Ureter (tissue), 1 donor: ENCODE data around the gene HNRNPAB. TPM values are rescaled to one million over a fixed set of nuclear protein-coding genes. Genes with fewer than 3 reads are reported as not detected.
"Not testable (repeated sequence)": the region's sequence is repeated elsewhere in the genome, so short reads cannot be mapped to it uniquely, and the experiment has no call there.

Experiments used
- DNase-seq: peaks from one replicate; pipeline ENCODE4 v3.0.0-alpha.2; 2020; ENCODE audit warnings: low spot score
- total RNA-seq: library from RNA; stranded (reverse); gene quantifications from one replicate; pipeline ENCODE4 v1.2.4, GENCODE V29; 2023
- donor health status: DM: yes; HTN: yes; CAD: no.

The HNRNPAB gene
- total RNA-seq, 1 donor from 2014 or later = 180 TPM

GRCh38 chr5:178244576-178244975, 40.2 kb downstream of the HNRNPAB start:
- no peak for DNase-seq

- DNase-seq = no peak
Observed at GRCh38 chr5:178245389-178245788, 41.1 kb downstream of the HNRNPAB start.

GRCh38 chr5:178246624-178247279, 42.4 kb downstream of the HNRNPAB start:
- no peak for DNase-seq

- no peak for DNase-seq
Observed at GRCh38 chr5:178247481-178248456, 43.4 kb downstream of the HNRNPAB start.

GRCh38 chr5:178248750-178249149, 44.4 kb downstream of the HNRNPAB start:
- DNase-seq = no peak

- DNase-seq = no peak
Observed at GRCh38 chr5:178249191-178249989, 45.1 kb downstream of the HNRNPAB start.

GRCh38 chr5:178250263-178250662, 45.9 kb downstream of the HNRNPAB start:
- DNase-seq = no peak

GRCh38 chr5:178252258-178252657, 47.9 kb downstream of the HNRNPAB start:
- DNase-seq = no peak

GRCh38 chr5:178253632-178254031, 49.3 kb downstream of the HNRNPAB start:
- DNase-seq = not testable (repeated sequence)

- no peak for DNase-seq
Observed at GRCh38 chr5:178256746-178257145, 52.4 kb downstream of the HNRNPAB start.

- DNase-seq = no peak
Observed at GRCh38 chr5:178257650-178258049, 53.3 kb downstream of the HNRNPAB start.

- DNase-seq = no peak
Observed at GRCh38 chr5:178259623-178260536, 55.5 kb downstream of the HNRNPAB start.

Other genes with a start within 250 kb of the HNRNPAB start
- gene PROP1, start 208.3 kb upstream of the HNRNPAB start, total RNA-seq = not detected
- gene N4BP3, start 91.0 kb upstream of the HNRNPAB start, total RNA-seq = 3.3 TPM
- gene RMND5B, start 73.5 kb upstream of the HNRNPAB start, total RNA-seq = 43.7 TPM
- gene NHP2, start 50.6 kb upstream of the HNRNPAB start, total RNA-seq = 183 TPM
- not detected for gene GMCL2, start 17.2 kb upstream of the HNRNPAB start, total RNA-seq
- 132 TPM for gene PHYKPL, start 28.3 kb downstream of the HNRNPAB start, total RNA-seq